Thymus (tissue), 11 donors: ENCODE data around the gene BDH1. TPM values are rescaled to one million over a fixed set of nuclear protein-coding genes. Genes with fewer than 3 reads are reported as not detected.
"Not testable (repeated sequence)": the region's sequence is repeated elsewhere in the genome, so short reads cannot be mapped to it uniquely, and the experiment has no call there.

Source experiments
- DNase-seq, 9 donors: peaks; one replicate each; pipeline ENCODE4 v3.0.0-alpha.2; 2013; ENCODE audit warnings: low spot score in 9 of 9, low read depth in 6 of 9, missing footprints in 1 of 9
- H3K27ac ChIP-seq, 2 donors: one replicate each; pipeline ENCODE4 v1.5.1; 2013; ENCODE audit warnings: control low read depth in 1 of 2, low read depth in 1 of 2, low read length in 1 of 2, mild to moderate bottlenecking in 1 of 2, moderate library complexity in 1 of 2
- H3K27me3 ChIP-seq, 2 donors: one replicate each; pipeline ENCODE4 v1.5.1; 2013; ENCODE audit warnings: low read length in 1 of 2; ENCODE audit not compliant: control insufficient read depth in 2 of 2, insufficient read depth in 1 of 2
- H3K36me3 ChIP-seq, 2 donors: one replicate each; pipeline ENCODE4 v1.5.1; 2013; ENCODE audit warnings: low read length in 1 of 2, mild to moderate bottlenecking in 1 of 2, moderate library complexity in 1 of 2; ENCODE audit not compliant: control insufficient read depth in 2 of 2, insufficient read depth in 2 of 2
- H3K4me1 ChIP-seq, 2 donors: one replicate each; pipeline ENCODE4 v1.5.1; 2013; ENCODE audit warnings: low read length in 2 of 2; ENCODE audit not compliant: control insufficient read depth in 2 of 2, insufficient read depth in 2 of 2
- H3K4me3 ChIP-seq, 2 donors: one replicate each; pipeline ENCODE4 v1.5.1; 2013; ENCODE audit warnings: low read length in 2 of 2, control low read depth in 1 of 2, mild to moderate bottlenecking in 1 of 2
- H3K9me3 ChIP-seq, 2 donors: one replicate each; pipeline ENCODE4 v1.5.1; 2013; ENCODE audit warnings: low read length in 1 of 2, mild to moderate bottlenecking in 1 of 2; ENCODE audit not compliant: control insufficient read depth in 2 of 2, insufficient read depth in 1 of 2
- WGBS: extraction: QIAGEN DNeasy Blood & Tissue Kit; methylation state at CpG from one replicate; pipeline ENCODE4 v1.1.7; 2013; 5-methylcytosine and 5-hydroxymethylcytosine counted together
- polyA plus RNA-seq: library from polyadenylated mRNA; stranded (reverse); fragments of 200-250 nt; gene quantifications from one replicate; pipeline ENCODE4 v1.2.3, GENCODE V29; 2013
- total RNA-seq: library from RNA; stranded (reverse); fragments of 120-200 nt; gene quantifications from one replicate; pipeline ENCODE4 v1.2.4, GENCODE V29; 2013
- donor health status: healthy.

The BDH1 gene
- total and polyA plus RNA-seq, 2 donors: 13.2 to 25.1 TPM

GRCh38 chr3:197584733-197585132 lies 29.0 kb upstream of the BDH1 start:
- no peaks in the 10 kb centered on the region for H3K4me1 ChIP-seq
- no peaks in the 10 kb centered on the region for H3K36me3 ChIP-seq
- no peak overlapping the region for H3K4me3 ChIP-seq
- no peaks in the 10 kb centered on the region for H3K9me3 ChIP-seq
- 98% methylated on average over 5 of the region's 5 CpGs for WGBS
- H3K27ac ChIP-seq: no peak overlapping the region
- no peaks in the 10 kb centered on the region for H3K27me3 ChIP-seq
- DNase-seq: no peak

DNA sequence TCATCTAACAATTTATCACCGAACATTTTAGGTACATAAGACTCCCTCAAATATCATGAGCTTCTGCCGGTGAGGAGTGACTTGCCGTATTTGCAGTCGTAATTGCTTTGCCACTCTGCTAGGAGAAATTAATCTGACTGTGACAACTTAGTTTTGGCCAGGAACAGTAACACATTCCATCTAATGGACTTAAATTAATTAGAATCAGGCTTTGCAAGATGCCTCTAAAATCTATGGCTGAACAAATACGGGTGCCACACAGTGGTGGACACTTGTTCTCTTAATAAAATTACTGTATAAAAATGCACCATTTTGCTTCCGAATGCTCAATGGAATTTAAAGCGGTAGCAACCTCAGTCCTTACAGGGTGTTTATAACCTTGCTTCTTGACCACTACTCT lies 27.6 kb upstream of the BDH1 start:
- no peak for DNase-seq
- no peaks in the 10 kb centered on the region for H3K4me1 ChIP-seq
- no peak overlapping the region for H3K27ac ChIP-seq
- no peaks in the 10 kb centered on the region for H3K9me3 ChIP-seq
- no peak overlapping the region for H3K4me3 ChIP-seq
- no peaks in the 10 kb centered on the region for H3K27me3 ChIP-seq
- H3K36me3 ChIP-seq: no peaks in the 10 kb centered on the region
- 97% methylated on average over 7 of the region's 7 CpGs for WGBS

- Histone ChIP-seq H3K9me3 (peaks cover 0 to 4% of the 10 kb centered on the region in 2 donors), H3K27me3 (no peaks in the 10 kb centered on the region), H3K27ac (no peak overlapping the region), H3K4me3 (no peak overlapping the region), H3K36me3 (no peaks in the 10 kb centered on the region), H3K4me1 (no peaks in the 10 kb centered on the region)
- 91% methylated on average over 9 of the region's 9 CpGs for WGBS
- no peak for DNase-seq
These were observed 24.5 kb upstream of the BDH1 start for GRCh38 chr3:197580253-197580691.

DNA sequence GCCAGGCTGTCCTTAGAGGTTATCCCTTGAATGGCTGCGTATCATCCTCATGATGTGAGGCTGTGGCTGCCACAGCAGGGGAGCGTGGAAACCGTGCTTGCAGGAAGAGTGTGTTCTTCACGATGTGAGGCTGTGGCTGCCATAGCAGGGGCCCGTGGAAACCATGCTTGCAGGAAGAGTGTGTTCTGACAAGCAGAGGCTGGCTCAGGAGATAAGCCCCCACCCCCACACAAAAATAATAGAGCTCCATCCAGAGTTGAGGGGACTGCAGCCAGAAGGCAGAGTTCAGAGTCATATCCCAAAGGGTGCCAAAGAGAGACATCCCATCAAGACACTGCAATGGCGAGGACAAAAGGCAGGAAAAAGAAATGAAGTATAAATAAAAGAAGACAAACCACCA lies 22.6 kb upstream of the BDH1 start:
- H3K4me1 ChIP-seq: no peaks in the 10 kb centered on the region
- no peaks in the 10 kb centered on the region for H3K36me3 ChIP-seq
- no peak overlapping the region for H3K4me3 ChIP-seq
- 71% methylated on average over 6 of the region's 6 CpGs for WGBS
- no peak for DNase-seq
- no peak overlapping the region for H3K27ac ChIP-seq
- H3K9me3 ChIP-seq: peaks cover 0 to 4% of the 10 kb centered on the region in 2 donors
- no peaks in the 10 kb centered on the region for H3K27me3 ChIP-seq

DNA sequence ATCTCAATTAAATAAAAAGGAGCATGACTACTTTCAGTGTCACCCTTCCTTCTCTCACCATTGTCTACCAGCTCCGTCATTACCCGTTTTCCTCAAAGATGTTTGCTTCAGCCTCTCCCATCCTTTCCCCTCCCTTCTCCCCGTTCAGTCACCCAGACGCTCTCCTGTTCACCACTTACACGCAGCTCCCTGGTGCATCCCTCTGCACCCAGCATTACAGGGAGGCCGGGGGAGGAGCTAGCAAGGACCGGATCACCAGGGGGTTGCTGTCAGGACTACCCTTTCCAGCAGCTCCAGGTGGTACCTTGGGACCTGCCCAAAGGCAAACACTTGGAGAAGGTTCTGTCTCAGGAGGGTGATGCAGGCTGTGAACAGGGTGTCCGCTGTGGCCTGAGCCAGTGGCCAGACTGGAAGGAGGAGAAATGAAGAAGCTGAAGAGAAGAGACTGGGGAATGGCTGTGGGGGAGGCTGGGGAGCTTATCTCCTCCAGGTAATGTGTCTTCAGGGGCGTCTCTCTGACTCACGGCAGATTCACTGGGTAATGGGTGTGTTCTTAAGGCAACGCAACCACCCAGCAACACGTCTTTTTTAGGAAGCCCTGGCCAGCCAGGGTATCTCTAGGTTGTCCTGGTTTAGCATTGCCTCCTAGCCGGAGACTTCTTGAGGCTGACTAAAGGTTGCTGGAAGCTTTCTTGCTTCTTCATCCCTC lies 21.8 kb upstream of the BDH1 start:
- H3K36me3 ChIP-seq: no peaks in the 10 kb centered on the region
- no peaks in the 10 kb centered on the region for H3K4me1 ChIP-seq
- WGBS: 96% methylated on average over 13 of the region's 13 CpGs
- peaks cover 0 to 4% of the 10 kb centered on the region in 2 donors for H3K9me3 ChIP-seq
- no peaks in the 10 kb centered on the region for H3K27me3 ChIP-seq
- H3K27ac ChIP-seq: no peak overlapping the region
- DNase-seq: no peak
- H3K4me3 ChIP-seq: no peak overlapping the region

DNA sequence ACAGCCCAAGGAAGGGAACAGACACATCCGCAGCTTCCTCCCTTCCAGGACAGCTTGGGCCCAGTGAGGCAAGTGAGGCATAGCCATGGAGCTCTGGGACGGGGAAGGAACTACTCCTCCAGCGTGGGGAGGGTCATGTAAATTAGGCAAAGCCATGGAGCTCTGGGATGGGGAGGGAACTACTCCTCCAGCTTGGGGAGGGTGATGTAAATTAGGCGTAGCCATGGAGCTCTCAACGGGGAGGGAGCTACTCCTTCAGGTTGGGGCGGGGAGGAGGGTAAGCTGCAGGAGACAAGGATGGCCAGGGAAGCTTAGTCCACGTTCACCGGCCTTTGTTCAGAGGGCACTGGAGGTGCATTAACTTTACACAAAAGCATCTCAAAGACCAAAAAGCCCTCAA lies 21.1 kb upstream of the BDH1 start:
- Histone ChIP-seq H3K27me3 (no peaks in the 10 kb centered on the region), H3K9me3 (peaks cover 0 to 4% of the 10 kb centered on the region in 2 donors), H3K4me1 (no peaks in the 10 kb centered on the region), H3K36me3 (no peaks in the 10 kb centered on the region), H3K4me3 (no peak overlapping the region), H3K27ac (no peak overlapping the region)
- no peak for DNase-seq
- 94% methylated on average over 8 of the region's 8 CpGs for WGBS

DNA sequence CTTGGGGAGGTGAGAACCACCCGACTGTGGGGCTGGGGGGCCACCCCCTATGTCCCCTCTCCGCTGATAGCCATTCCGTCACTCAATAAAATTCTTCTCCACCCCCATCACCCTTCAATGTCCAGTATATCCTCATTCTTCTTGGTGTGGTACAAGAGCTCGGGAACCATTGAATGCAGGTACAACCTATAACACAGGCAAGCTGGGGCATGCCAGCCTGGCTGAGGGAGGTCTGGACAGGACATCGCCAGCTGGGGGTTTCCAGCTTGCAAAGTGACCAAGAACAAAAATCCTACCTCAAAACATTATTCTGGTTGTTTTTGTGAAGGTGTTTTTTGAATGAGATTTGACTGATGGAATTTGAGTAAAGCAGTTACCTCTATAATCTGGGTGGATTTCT lies 19.6 kb upstream of the BDH1 start:
- peaks cover under 1 to 9% of the 10 kb centered on the region in 2 donors for H3K9me3 ChIP-seq
- H3K27ac ChIP-seq: no peak overlapping the region
- 91% methylated on average over 5 of the region's 5 CpGs for WGBS
- H3K36me3 ChIP-seq: no peaks in the 10 kb centered on the region
- no peak overlapping the region for H3K4me3 ChIP-seq
- H3K27me3 ChIP-seq: no peaks in the 10 kb centered on the region
- no peaks in the 10 kb centered on the region for H3K4me1 ChIP-seq
- no peak for DNase-seq

GRCh38 chr3:197574396-197574991 lies 18.7 kb upstream of the BDH1 start:
- H3K27me3 ChIP-seq, H3K36me3 ChIP-seq, H3K4me3 ChIP-seq, H3K4me1 ChIP-seq, H3K27ac ChIP-seq, DNase-seq: not testable (repeated sequence)
- peaks cover 1 to 11% of the 10 kb centered on the region in 2 donors for H3K9me3 ChIP-seq
- WGBS: 40% methylated on average over 4 of the region's 4 CpGs

GRCh38 chr3:197573048-197573767 lies 17.4 kb upstream of the BDH1 start:
- 96% methylated on average over 6 of the region's 6 CpGs for WGBS
- no peaks in the 10 kb centered on the region for H3K36me3 ChIP-seq

More at GRCh38 chr3:197573048-197573767, 17.4 kb upstream of the BDH1 start:
- DNase-seq: no peak
- H3K27me3 ChIP-seq: no peaks in the 10 kb centered on the region
- H3K4me1 ChIP-seq: no peaks in the 10 kb centered on the region
- no peak overlapping the region for H3K4me3 ChIP-seq
- peaks cover 1 to 11% of the 10 kb centered on the region in 2 donors for H3K9me3 ChIP-seq
- H3K27ac ChIP-seq: no peak overlapping the region
